Mucosa of descending colon (tissue), 3 donors: Measurements from ENCODE around the gene CDC25B. TPM values are rescaled to one million over a fixed set of nuclear protein-coding genes. Genes with fewer than 3 reads are reported as not detected.

Source experiments
- ATAC-seq: fragments of 200-7000 bp; cut with Tn5 transposase; one replicate; pipeline ENCODE4 v1.9.1; 2020; ENCODE audit warnings: mild to moderate bottlenecking, moderate library complexity
- DNase-seq, 3 donors: peaks; one replicate each; pipeline ENCODE4 v3.0.0-alpha.2; 2020
- H3K36me3 ChIP-seq: fragments of 200-600 bp; one replicate; pipeline ENCODE4 v1.8.0; 2021; ENCODE audit warnings: low read depth, mild to moderate bottlenecking
- H3K4me1 ChIP-seq: fragments of 200-600 bp; one replicate; pipeline ENCODE4 v1.8.0; 2021; ENCODE audit warnings: low read depth, mild to moderate bottlenecking
- H3K4me3 ChIP-seq: fragments of 200-600 bp; one replicate; pipeline ENCODE4 v1.8.0; 2021; ENCODE audit warnings: mild to moderate bottlenecking
- H3K9me3 ChIP-seq: fragments of 200-600 bp; one replicate; pipeline ENCODE4 v1.8.0; 2021; ENCODE audit warnings: mild to moderate bottlenecking
- intact Hi-C, 2 donors: fragments of 100-400 bp; cut with DNase I in 1 of 2; cut with micrococcal nuclease in 1 of 2; formaldehyde crosslinking; loops; one replicate each; pipeline versions ENCODE4 v1.11.0 to v1.11.1; 2022; cut with DNase I, micrococcal nuclease
- total RNA-seq, 3 donors: library from RNA; stranded (reverse); fragmentation: NEBNext Ultra II Directional in 2 of 3; extraction: Animal tissue kit (Norgen Biotek cat#: 25700) in 2 of 3; gene quantifications; one replicate each; pipeline versions ENCODE4 v1.2.1 to v1.2.4, GENCODE V29; 2021 to 2023
- TF ChIP-seq, protein P1 (sequence below): fragments of 200-600 bp; IDR thresholded peaks from one replicate; pipeline ENCODE4 v1.8.0; 2022; ENCODE audit warnings: antibody characterized with exemption, mild to moderate bottlenecking
- donor health status: DM: no; HTN: no; CAD: no; lungs with moderate emphysema.
- donor health status: DM: no; HTN: no; CAD: no.
- donor health status: DM: no; HTN: yes; CAD: no.

The CDC25B gene
- total RNA-seq, 3 donors from 2014 or later, result 12.2 to 52.0 (median 38.4) TPM

DNA sequence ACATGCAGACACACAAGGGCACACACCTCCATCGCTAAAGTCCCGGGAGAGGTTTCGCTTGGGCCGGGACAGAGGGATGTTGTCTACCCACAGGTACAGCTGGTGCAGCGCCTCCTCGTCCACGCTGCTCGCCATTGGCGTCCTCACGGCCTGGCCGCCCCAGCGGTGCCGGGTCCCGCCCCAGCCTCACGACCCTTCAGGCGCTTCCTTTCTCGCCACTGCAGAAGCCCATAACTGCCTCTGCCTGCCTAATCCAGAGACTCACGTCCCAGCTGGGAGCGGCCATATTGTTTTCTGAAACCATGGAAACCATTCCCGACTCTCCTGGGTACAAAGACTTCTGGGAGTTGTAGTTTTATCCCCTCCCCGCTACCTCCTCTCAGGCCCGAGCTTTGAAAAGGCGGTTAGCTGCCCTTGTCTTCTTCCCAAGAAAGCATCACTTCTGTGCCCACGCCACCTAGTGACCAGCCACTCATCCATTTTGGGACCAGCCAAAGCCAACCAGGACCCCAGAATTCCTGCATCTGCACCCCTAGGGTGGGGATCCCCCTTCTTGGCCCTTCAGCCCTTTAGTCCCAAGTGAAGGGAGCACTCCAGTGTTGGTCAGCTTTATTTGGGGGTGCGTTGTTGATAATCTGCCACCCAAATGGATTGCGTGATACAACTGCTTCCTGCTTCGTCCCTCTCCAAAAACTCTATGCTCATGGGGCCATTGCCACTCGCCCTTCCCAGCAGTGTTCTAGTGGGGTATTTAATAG, 14.8 kb upstream of the CDC25B start, which contains the start of gene SPEF1:
Gene SPEF1, minus strand, starts transcription at position 296 of the 758 bp plus-strand sequence. Its CDS starts 161 bp downstream, at position 135.
- Histone ChIP-seq H3K9me3 (no peaks in the 10 kb centered on the region), H3K4me3 (no peak within 1 kb of the TSS), H3K4me1 (peaks cover 48% of the 10 kb centered on the region), H3K36me3 (no peaks in the 10 kb centered on the region)
- TF ChIP-seq, protein P1, sequence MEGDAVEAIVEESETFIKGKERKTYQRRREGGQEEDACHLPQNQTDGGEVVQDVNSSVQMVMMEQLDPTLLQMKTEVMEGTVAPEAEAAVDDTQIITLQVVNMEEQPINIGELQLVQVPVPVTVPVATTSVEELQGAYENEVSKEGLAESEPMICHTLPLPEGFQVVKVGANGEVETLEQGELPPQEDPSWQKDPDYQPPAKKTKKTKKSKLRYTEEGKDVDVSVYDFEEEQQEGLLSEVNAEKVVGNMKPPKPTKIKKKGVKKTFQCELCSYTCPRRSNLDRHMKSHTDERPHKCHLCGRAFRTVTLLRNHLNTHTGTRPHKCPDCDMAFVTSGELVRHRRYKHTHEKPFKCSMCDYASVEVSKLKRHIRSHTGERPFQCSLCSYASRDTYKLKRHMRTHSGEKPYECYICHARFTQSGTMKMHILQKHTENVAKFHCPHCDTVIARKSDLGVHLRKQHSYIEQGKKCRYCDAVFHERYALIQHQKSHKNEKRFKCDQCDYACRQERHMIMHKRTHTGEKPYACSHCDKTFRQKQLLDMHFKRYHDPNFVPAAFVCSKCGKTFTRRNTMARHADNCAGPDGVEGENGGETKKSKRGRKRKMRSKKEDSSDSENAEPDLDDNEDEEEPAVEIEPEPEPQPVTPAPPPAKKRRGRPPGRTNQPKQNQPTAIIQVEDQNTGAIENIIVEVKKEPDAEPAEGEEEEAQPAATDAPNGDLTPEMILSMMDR, result no peak
- peak; percentile 69 to 87 (median 71) for DNase-seq
- peak; percentile 81 for ATAC-seq
- intact Hi-C loops, result no loop called here

DNA sequence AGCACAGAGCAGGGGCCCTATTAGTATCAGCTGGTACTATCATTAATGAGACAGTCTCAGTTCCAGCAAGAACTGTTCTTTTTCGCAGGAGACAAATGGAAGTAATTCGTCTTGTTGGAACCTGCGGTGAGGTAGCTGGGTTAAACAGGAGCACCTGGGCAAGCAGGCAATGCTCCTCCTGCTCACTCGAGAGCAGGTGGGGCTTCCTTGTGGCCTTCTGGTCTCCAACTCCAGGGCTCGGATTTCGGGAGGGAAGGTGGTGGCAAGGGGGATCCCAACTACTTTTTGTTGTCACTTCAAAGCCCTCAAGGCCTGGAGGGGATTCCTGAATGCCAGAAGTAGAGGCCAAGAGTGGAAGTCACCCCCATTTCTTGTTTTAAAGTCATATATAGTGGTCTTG, 13.5 kb upstream of the CDC25B start:
- no peak for DNase-seq
- peaks cover 48% of the 10 kb centered on the region for H3K4me1 ChIP-seq

DNA sequence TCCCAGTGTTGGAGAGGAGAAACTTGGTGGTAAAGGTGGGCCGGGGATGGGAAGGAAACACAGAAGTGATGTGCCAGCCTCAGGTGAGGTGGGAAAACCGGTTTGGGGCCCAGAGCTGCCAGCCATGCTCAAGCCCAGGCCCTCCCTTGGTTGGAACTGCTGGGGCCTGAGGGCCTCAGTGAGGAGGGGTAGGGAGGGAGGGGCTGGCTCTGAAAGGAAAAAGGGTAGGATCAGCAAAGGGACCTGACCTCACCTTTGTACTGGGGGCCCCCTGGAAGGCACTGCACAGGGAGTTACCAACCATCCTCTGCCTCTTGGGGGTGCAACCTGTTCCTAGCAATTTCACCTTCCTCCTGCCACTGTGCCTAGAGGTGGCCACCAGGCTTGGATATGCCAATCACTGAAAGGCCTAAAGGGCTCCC, 13.0 kb upstream of the CDC25B start:
- intact Hi-C loops, result no loop called here
- H3K4me1 ChIP-seq, result peaks cover 48% of the 10 kb centered on the region
- no peak overlapping the region for H3K4me3 ChIP-seq
- DNase-seq, result peak in 1 of 3 donors; percentile 31
- no peak for ATAC-seq
- TF ChIP-seq, protein P1, result no peak
- H3K9me3 ChIP-seq, result no peaks in the 10 kb centered on the region
- no peaks in the 10 kb centered on the region for H3K36me3 ChIP-seq

More for the DNA sequence above, 13.5 kb upstream of the CDC25B start:
- Histone ChIP-seq H3K36me3 (no peaks in the 10 kb centered on the region), H3K4me3 (no peak overlapping the region), H3K9me3 (no peaks in the 10 kb centered on the region)
- no peak for ATAC-seq
- intact Hi-C loops, result no loop called here
- TF ChIP-seq, protein P1, result no peak

DNA sequence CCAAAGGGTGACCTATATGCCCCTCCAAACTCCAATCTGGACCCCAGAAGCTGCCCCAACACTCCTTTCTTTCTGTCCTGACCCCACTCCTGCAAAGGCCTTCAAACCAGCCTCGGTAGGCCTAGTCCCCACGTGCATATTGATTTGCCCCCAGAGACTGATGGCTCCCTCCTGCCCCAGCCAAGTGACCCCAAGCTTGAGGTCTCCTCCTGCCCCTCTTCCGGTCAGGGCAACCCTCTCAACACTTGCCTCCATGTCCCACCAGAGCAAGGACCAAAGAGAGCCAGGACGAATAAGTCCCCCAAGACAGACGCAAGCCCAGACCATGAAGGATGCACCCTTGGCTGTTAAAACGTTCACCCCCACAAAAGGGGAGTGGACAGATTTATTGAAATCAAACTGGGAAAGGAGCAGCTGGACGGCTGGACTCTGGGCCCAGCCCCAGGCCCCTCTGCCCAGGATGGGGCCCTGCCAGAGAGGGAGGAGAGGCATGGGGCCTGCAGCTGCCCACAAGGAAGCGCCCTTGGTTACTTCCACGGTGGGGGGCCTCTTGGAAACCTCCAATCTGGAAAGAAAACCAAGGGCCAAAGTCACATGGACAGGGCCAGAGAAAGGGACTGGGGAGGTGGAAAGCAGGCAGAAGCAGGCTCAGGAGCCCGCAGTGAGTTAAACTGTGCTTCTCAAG, 12.5 kb upstream of the CDC25B start:
- Histone ChIP-seq H3K4me3 (no peak overlapping the region), H3K9me3 (no peaks in the 10 kb centered on the region), H3K4me1 (peaks cover 46% of the 10 kb centered on the region), H3K36me3 (no peaks in the 10 kb centered on the region)
- intact Hi-C loops, result no loop called here
- ATAC-seq, result no peak
- TF ChIP-seq, protein P1, result no peak
- no peak for DNase-seq

DNA sequence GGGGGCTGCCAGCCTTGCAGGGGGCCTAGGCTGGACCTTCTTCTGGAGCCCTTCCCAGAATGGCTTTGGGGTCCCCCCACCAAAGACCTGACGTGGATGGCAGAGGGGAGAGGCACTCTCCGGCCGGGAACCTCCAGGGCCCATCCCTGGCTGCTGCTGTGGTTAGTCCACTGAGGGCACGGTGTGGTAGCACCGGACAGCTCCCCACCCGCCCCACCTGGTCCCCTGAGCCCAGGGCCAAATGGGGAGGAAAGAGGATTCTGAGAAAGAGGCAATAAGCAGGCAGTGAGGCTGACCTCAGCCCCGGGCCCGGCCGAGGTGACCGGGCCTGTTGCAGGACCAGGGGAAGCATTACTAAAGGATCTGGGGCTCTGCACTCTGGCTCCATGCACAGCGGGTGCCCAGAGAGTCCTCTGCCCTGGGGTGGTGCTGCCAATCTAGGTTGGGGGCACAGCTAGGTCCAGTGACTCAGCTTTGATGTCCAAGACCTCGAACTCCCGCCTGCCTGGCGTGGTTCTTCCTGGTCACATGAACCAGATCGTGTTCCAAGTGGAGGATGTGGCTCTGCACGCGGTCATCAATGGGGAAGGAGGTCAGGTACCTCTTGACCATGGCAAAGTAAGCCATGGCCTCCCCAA, 11.8 kb upstream of the CDC25B start:
- intact Hi-C loops, result no loop called here
- ATAC-seq (no peak), DNase-seq (peak in 1 of 3 donors; percentile 57)
- Histone ChIP-seq H3K4me1 (peaks cover 44% of the 10 kb centered on the region), H3K4me3 (no peak overlapping the region), H3K9me3 (no peaks in the 10 kb centered on the region), H3K36me3 (no peaks in the 10 kb centered on the region)
- TF ChIP-seq, protein P1, result no peak
